A549 treated with dexamethasone at 1 μM for 4 hours (cell line): Measurements from ENCODE around the gene VOPP1. TPM values are rescaled to one million over a fixed set of nuclear protein-coding genes. Genes with fewer than 3 reads are reported as not detected.

Source experiments
- total RNA-seq: library from RNA; stranded (reverse); fragments of 200-300 nt; extraction: Qiagen RNA extraction; gene quantifications from 5 replicates; pipeline ENCODE4 v1.2.3, GENCODE V29; 2022

VOPP1 gene, protein sequence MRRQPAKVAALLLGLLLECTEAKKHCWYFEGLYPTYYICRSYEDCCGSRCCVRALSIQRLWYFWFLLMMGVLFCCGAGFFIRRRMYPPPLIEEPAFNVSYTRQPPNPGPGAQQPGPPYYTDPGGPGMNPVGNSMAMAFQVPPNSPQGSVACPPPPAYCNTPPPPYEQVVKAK
- total RNA-seq: 76.3 to 89.4 TPM (median 88.6 TPM) in 5 replicates

DNA sequence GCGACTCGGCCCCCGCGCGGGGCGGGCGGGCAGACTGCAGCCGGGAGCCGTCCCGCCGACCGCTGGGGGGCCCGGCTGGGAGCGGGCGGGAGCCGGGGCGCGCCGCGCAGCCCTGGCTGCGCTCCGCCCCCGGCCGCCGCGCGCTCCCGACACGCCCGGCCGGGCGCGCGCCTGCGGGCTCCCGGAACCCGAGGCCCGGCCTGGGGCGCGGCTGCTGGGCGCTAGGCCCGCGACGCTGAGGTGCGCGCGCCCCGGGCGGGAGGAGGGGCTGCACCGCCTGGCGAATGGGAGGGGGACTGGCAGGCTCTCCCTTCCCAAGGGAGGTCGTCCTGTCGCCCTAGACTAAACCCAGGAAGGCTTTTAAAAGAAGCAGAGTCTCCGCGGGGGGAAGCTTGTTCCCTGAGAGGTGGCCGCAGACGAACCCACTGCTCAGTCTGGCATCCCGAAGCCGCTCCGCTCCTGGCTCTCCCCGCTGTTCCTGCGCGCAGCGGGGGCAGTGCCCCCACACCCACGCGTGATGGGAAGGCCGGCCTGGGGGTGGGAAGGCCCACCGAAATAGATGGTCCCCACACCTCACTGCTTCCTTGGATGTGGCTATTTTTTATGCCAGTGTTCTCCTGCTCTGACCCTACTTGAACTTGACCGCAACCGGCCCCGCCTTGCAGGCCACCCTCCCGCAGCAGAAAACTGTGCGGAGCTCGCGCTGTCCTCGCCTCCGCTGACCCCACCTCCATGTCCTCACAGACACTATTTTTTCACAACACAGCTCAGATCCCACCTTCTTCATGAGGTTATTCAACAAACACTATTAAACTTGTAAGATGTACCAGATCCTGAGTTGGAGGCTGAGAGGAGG is at the start of gene VOPP1:
VOPP1 (minus strand) TSS at position 125 of the 856 bp plus-strand sequence. CDS start 178 bp downstream, outside the sequence.

Other genes starting within 250 kb of the VOPP1 start
- gene LANCL2, start 207.2 kb downstream of the VOPP1 start, total RNA-seq: 12.1 to 16.8 TPM (median 13.6 TPM) in 5 replicates